Measurements from ENCODE around the gene LDB2.

Gene LDB2

DNA sequence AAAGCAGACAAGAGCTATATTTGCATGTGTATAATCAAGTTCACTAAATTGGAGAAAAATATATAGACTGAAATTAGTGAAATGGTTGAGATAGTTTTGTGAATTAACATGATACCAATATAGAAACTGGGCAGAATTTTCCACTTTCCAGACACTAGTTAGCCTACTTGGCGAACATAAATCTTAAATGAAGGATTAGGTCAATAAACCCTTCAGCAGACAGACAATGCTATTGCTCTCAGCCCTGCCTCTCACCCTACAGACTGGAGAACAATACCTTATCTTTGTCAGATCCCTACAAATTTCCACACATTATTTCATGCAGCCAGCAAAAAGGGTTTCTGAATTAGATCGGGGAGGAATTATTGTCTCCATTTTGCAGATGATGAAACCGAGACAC, 435.8 kb downstream of the LDB2 start:
- Histone ChIP-seq H3K4me1 (ENCODE audit: control insufficient read depth, insufficient read depth, low read length) (no peaks in the 10 kb centered on the region), H3K9me3 (ENCODE audit: control insufficient read depth, low read length) (no peaks in the 10 kb centered on the region), H3K36me3 (ENCODE audit: control insufficient read depth, insufficient read depth, low read length) (no peaks in the 10 kb centered on the region), H3K4me3 (ENCODE audit: insufficient read depth, low read depth, low read length) (no peak overlapping the region), H3K27me3 (ENCODE audit: control insufficient read depth, insufficient read depth, low read length, poor library complexity, severe bottlenecking) (no peaks in the 10 kb centered on the region), H3K27ac (ENCODE audit: insufficient read depth, low read depth, low read length, poor library complexity, severe bottlenecking) (no peak overlapping the region)
- 85 to 95% methylated on average over 3 of the region's 3 CpGs for WGBS, 2 experiments

DNA sequence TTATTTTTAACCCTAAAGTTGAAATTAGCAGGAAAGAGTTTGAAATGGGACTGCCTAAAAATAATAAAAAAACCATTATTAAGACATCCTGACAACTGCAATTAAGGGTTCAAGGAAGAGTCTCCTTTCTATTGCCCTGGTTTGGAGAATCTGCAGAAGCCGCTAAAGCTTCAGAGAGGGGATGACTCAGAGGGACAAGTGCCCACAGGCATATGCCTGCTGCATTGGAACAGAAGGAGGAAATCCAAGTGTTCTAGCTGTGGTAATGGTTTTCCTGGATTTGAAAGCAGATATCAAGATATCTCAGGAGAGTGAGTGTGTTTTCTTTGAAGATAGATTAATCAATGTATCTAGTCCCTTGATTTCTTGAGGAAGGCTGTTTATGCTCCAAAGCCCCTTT, 437.1 kb downstream of the LDB2 start:
- H3K36me3 ChIP-seq (ENCODE audit: control insufficient read depth, insufficient read depth, low read length), result no peaks in the 10 kb centered on the region
- H3K27ac ChIP-seq (ENCODE audit: insufficient read depth, low read depth, low read length, poor library complexity, severe bottlenecking), result no peak overlapping the region
- H3K9me3 ChIP-seq (ENCODE audit: control insufficient read depth, low read length), result no peaks in the 10 kb centered on the region
- H3K4me3 ChIP-seq (ENCODE audit: insufficient read depth, low read depth, low read length), result no peak overlapping the region
- WGBS, 2 experiments, result 92 to 95% methylated on average over 1 of the region's 1 CpG
- no peaks in the 10 kb centered on the region for H3K4me1 ChIP-seq (ENCODE audit: control insufficient read depth, insufficient read depth, low read length)
- H3K27me3 ChIP-seq (ENCODE audit: control insufficient read depth, insufficient read depth, low read length, poor library complexity, severe bottlenecking), result no peaks in the 10 kb centered on the region

DNA sequence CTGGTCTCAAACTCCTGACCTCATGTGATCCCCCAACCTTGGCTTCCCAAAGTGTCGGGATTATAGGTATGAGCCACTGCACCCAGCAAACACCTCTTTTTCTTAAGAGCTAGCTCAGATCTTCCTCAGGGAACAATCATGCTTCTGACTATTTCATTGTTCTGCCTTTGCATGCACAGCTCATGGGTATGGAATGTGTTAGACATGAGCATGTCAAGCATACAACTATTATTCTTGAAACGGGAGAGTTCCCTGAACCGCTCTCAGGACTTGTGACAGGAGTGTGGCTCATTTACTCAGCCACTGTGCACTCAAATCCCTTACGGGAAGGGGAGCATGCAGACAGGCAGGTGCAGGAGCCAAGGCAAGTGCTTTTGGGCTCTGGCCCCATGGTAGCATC, 440.5 kb downstream of the LDB2 start:
- Histone ChIP-seq H3K9me3 (ENCODE audit: control insufficient read depth, low read length) (no peaks in the 10 kb centered on the region), H3K36me3 (ENCODE audit: control insufficient read depth, insufficient read depth, low read length) (no peaks in the 10 kb centered on the region)

More for the DNA sequence above, 440.5 kb downstream of the LDB2 start:
- Histone ChIP-seq H3K4me3 (ENCODE audit: insufficient read depth, low read depth, low read length) (no peak overlapping the region), H3K27me3 (ENCODE audit: control insufficient read depth, insufficient read depth, low read length, poor library complexity, severe bottlenecking) (no peaks in the 10 kb centered on the region), H3K27ac (ENCODE audit: insufficient read depth, low read depth, low read length, poor library complexity, severe bottlenecking) (no peak overlapping the region), H3K4me1 (ENCODE audit: control insufficient read depth, insufficient read depth, low read length) (no peaks in the 10 kb centered on the region)
- 93% methylated on average over 4 of the region's 4 CpGs for WGBS, 2 experiments
